Prostate gland (tissue), 2 donors: ENCODE results near the gene TOR3A.
"Not testable (repeated sequence)": the region's sequence is repeated elsewhere in the genome, so short reads cannot be mapped to it uniquely, and the experiment has no call there.

Experiments
- CTCF ChIP-seq, 4 experiments: fragments of 200-600 bp in 2 of 4; fragments of 450-650 bp in 2 of 4; sonication (generic) in 2 of 4; IDR thresholded peaks; 1 replicate in 3 of 4; 2 replicates in 1 of 4; pipeline ENCODE4 v1.5.1; 2016 to 2019; ENCODE audit warnings: antibody characterized with exemption in 4 of 4, mild to moderate bottlenecking in 2 of 4, moderate library complexity in 2 of 4
- POLR2A ChIP-seq: fragments of 450-650 bp; IDR thresholded peaks from one replicate; pipeline ENCODE4 v1.6.1; 2016; ENCODE audit warnings: antibody characterized with exemption, mild to moderate bottlenecking
- POLR2AphosphoS5 ChIP-seq: sonication (generic); formaldehyde crosslinking; IDR thresholded peaks from one replicate; pipeline ENCODE4 v1.6.1; 2017; ENCODE audit warnings: antibody characterized with exemption

- TF ChIP-seq CTCF (IDR thresholded peaks at IDR 0.05); POLR2A; POLR2AphosphoS5: not testable (repeated sequence)
Measured at GRCh38 chr1:179039502-179040174, 42.2 kb upstream of the TOR3A start.
